Brain microvascular endothelial cell (primary cell): ENCODE measurements around the gene PLA2G2F.

Experiments used
- DNase-seq: peaks from one replicate; pipeline ENCODE4 v3.0.0-alpha.2; 2020
- H3K27ac ChIP-seq: fragments of 250-450 bp; sonication (Bioruptor Pico); 2 replicates; pipeline ENCODE4 v1.5.1; 2020; ENCODE audit warnings: mild to moderate bottlenecking, moderate library complexity
- H3K27me3 ChIP-seq: fragments of 250-450 bp; sonication (Bioruptor Pico); replicated peaks from 2 replicates; pipeline ENCODE4 v1.5.1; 2020; ENCODE audit warnings: mild to moderate bottlenecking
- H3K36me3 ChIP-seq: fragments of 250-450 bp; sonication (Bioruptor Pico); replicated peaks from 2 replicates; pipeline ENCODE4 v1.5.1; 2020; ENCODE audit warnings: mild to moderate bottlenecking
- H3K4me3 ChIP-seq: 2 replicates; pipeline ENCODE4 v1.5.1; 2011; ENCODE audit warnings: low read depth, mild to moderate bottlenecking, control low read depth, low read length, moderate library complexity
- in situ Hi-C: cut with HindIII; loops from 2 replicates; pipeline ENCODE4 v1.10.0; 2017; ENCODE audit warnings: low sequenced_read_pairs, low pct_ligation_motif_present
- TF ChIP-seq, protein P1 (sequence below): IDR thresholded peaks from 2 replicates; pipeline ENCODE4 v1.5.1; 2011; ENCODE audit warnings: low read depth, mild to moderate bottlenecking, moderate library complexity, low read length, control low read depth, inconsistent platforms; ENCODE audit errors: missing control alignments

PLA2G2F gene

GRCh38 chr1:20152599-20152930, 13.4 kb downstream of the PLA2G2F start:
- in situ Hi-C loops: no loop called here
- Histone ChIP-seq H3K27me3 (no peaks in the 10 kb centered on the region), H3K36me3 (no peaks in the 10 kb centered on the region), H3K27ac (no peak overlapping the region), H3K4me3 (no peak overlapping the region)
- TF ChIP-seq, protein P1, sequence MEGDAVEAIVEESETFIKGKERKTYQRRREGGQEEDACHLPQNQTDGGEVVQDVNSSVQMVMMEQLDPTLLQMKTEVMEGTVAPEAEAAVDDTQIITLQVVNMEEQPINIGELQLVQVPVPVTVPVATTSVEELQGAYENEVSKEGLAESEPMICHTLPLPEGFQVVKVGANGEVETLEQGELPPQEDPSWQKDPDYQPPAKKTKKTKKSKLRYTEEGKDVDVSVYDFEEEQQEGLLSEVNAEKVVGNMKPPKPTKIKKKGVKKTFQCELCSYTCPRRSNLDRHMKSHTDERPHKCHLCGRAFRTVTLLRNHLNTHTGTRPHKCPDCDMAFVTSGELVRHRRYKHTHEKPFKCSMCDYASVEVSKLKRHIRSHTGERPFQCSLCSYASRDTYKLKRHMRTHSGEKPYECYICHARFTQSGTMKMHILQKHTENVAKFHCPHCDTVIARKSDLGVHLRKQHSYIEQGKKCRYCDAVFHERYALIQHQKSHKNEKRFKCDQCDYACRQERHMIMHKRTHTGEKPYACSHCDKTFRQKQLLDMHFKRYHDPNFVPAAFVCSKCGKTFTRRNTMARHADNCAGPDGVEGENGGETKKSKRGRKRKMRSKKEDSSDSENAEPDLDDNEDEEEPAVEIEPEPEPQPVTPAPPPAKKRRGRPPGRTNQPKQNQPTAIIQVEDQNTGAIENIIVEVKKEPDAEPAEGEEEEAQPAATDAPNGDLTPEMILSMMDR: no peak
- no peak for DNase-seq

DNA sequence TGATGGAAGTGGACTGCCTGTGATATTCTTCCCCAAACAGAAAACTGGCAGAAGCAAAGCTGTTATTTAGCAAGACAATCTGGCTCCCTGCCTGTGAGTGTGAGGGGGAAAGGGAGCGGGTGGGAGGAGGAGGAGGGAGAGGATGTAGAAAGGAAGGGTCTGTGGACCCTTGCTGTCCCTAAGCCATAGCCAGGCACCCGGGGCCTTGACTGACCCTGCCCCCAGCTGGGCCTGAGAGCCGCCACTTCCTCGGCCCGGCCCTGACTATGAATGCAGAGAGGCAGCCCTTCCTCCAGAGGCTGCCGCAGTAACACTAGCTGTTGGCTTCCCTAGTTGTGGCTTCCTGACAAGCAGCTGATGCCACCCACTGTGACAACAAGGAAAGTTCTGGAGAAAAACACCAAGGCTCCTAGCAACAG, 13.9 kb downstream of the PLA2G2F start:
- Histone ChIP-seq H3K27me3 (no peaks in the 10 kb centered on the region), H3K36me3 (no peaks in the 10 kb centered on the region), H3K27ac (no peak overlapping the region), H3K4me3 (no peak overlapping the region)
- TF ChIP-seq, protein P1: no peak
- DNase-seq: no peak
- in situ Hi-C loops: no loop called here

- DNase-seq: no peak
These were observed 15.2 kb downstream of the PLA2G2F start for GRCh38 chr1:20154301-20154831.

GRCh38 chr1:20158358-20159070, 19.4 kb downstream of the PLA2G2F start:
- no peak overlapping the region for H3K4me3 ChIP-seq
- no peak for DNase-seq
- H3K27ac ChIP-seq: no peak overlapping the region
- H3K27me3 ChIP-seq: no peaks in the 10 kb centered on the region
- no peaks in the 10 kb centered on the region for H3K36me3 ChIP-seq
- TF ChIP-seq, protein P1: no peak
- in situ Hi-C loops: no loop called here

More at GRCh38 chr1:20154301-20154831, 15.2 kb downstream of the PLA2G2F start:
- H3K27me3 ChIP-seq: no peaks in the 10 kb centered on the region
- TF ChIP-seq, protein P1: no peak
- no peaks in the 10 kb centered on the region for H3K36me3 ChIP-seq
- no peak overlapping the region for H3K4me3 ChIP-seq
- H3K27ac ChIP-seq: no peak overlapping the region
- in situ Hi-C loops: no loop called here

GRCh38 chr1:20160034-20160433, 20.9 kb downstream of the PLA2G2F start:
- Histone ChIP-seq H3K27ac (no peak overlapping the region), H3K36me3 (no peaks in the 10 kb centered on the region), H3K4me3 (no peak overlapping the region), H3K27me3 (no peaks in the 10 kb centered on the region)
- TF ChIP-seq, protein P1: no peak
- in situ Hi-C loops: no loop called here
- no peak for DNase-seq
